GM23338 (cell line): ENCODE data around the gene RNU1-1. TPM values are rescaled to one million over a fixed set of nuclear protein-coding genes. Genes with fewer than 3 reads are reported as not detected.
"Not testable (repeated sequence)": the region's sequence is repeated elsewhere in the genome, so short reads cannot be mapped to it uniquely, and the experiment has no call there.

Experiments used
- ATAC-seq: fragments of 200-7000 bp; cut with Tn5 transposase; 3 replicates; pipeline ENCODE4 v1.9.1; 2020
- DNase-seq: peaks from one replicate; pipeline ENCODE4 v3.0.0-alpha.2; 2015; ENCODE audit warnings: low spot score
- H2AFZ ChIP-seq: fragments of 200-600 bp; sonication (generic); 2 replicates; pipeline ENCODE4 v1.8.0; 2016; ENCODE audit warnings: antibody characterized with exemption, mild to moderate bottlenecking, moderate library complexity
- H3F3A ChIP-seq: fragments of 200-600 bp; sonication (generic); replicated peaks from 2 replicates; pipeline ENCODE4 v1.8.0; 2017; ENCODE audit warnings: antibody characterized with exemption, mixed run types, low read depth
- H3K27ac ChIP-seq: fragments of 200-600 bp; sonication (generic); 2 replicates; pipeline ENCODE4 v1.6.1; 2016; ENCODE audit warnings: low read depth
- H3K27me3 ChIP-seq: fragments of 200-600 bp; sonication (generic); 2 replicates; pipeline ENCODE4 v1.8.0; 2016; ENCODE audit warnings: mild to moderate bottlenecking, mixed run types, moderate library complexity; ENCODE audit not compliant: insufficient read depth
- H3K36me3 ChIP-seq: fragments of 200-600 bp; sonication (generic); 2 replicates; pipeline ENCODE4 v1.8.0; 2016; ENCODE audit warnings: mild to moderate bottlenecking; ENCODE audit not compliant: insufficient read depth
- H3K4me1 ChIP-seq: fragments of 200-600 bp; sonication (generic); 2 replicates; pipeline ENCODE4 v1.8.0; 2016; ENCODE audit warnings: mild to moderate bottlenecking, moderate library complexity; ENCODE audit not compliant: insufficient read depth
- H3K4me2 ChIP-seq: fragments of 200-600 bp; sonication (generic); 2 replicates; pipeline ENCODE4 v1.7.1; 2017; ENCODE audit warnings: mixed run types
- H3K4me3 ChIP-seq: fragments of 200-600 bp; sonication (generic); 2 replicates; pipeline ENCODE4 v1.6.1; 2016; ENCODE audit warnings: mixed run types
- H3K79me2 ChIP-seq: fragments of 200-600 bp; sonication (generic); replicated peaks from 2 replicates; pipeline ENCODE4 v1.8.0; 2017; ENCODE audit warnings: mild to moderate bottlenecking; ENCODE audit not compliant: insufficient read depth
- H3K9me2 ChIP-seq: fragments of 200-600 bp; sonication (generic); 2 replicates; pipeline ENCODE4 v1.8.0; 2017; ENCODE audit not compliant: insufficient read depth
- H4K20me1 ChIP-seq: fragments of 200-600 bp; sonication (generic); replicated peaks from 2 replicates; pipeline ENCODE4 v1.8.0; 2017; ENCODE audit warnings: mild to moderate bottlenecking; ENCODE audit not compliant: insufficient read depth
- H3K27ac Mint-ChIP-seq: 2 replicates; pipeline ENCODE4 v1.8.0; 2020; ENCODE audit warnings: inconsistent platforms, mild to moderate bottlenecking, moderate library complexity, mixed read lengths
- H3K27me3 Mint-ChIP-seq: 3 replicates; pipeline ENCODE4 v1.8.0; 2022; ENCODE audit warnings: low read depth, mild to moderate bottlenecking, moderate library complexity, mixed read lengths, inconsistent platforms; ENCODE audit not compliant: insufficient read depth, poor library complexity
- H3K36me3 Mint-ChIP-seq: 3 replicates; pipeline ENCODE4 v1.8.0; 2021; ENCODE audit warnings: low read depth, mild to moderate bottlenecking, inconsistent platforms, moderate library complexity, mixed read lengths
- H3K4me1 Mint-ChIP-seq: 3 replicates; pipeline ENCODE4 v1.8.0; 2020; ENCODE audit warnings: mild to moderate bottlenecking, inconsistent platforms, mixed read lengths
- H3K4me3 Mint-ChIP-seq: 3 replicates; pipeline ENCODE4 v1.8.0; 2021; ENCODE audit warnings: moderate library complexity, mild to moderate bottlenecking, inconsistent platforms, mixed read lengths
- H3K9me3 Mint-ChIP-seq: 3 replicates; pipeline ENCODE4 v1.8.0; 2020; ENCODE audit warnings: moderate library complexity, mild to moderate bottlenecking, inconsistent platforms, mixed read lengths
- POLR2AphosphoS5 ChIP-seq: IDR thresholded peaks from 2 replicates; pipeline ENCODE4 v1.6.1; 2016; ENCODE audit warnings: antibody characterized with exemption, low read depth
- polyA plus RNA-seq: library from polyadenylated mRNA; unstranded; fragments of >200 nt; fragmentation: Nextera tagmentation; extraction: Ambion mirVana; gene quantifications from 2 replicates; pipeline ENCODE4 v1.2.1, GENCODE V29; 2016
- total RNA-seq: library from RNA; depleted of rRNA; stranded (reverse); fragments of >200 nt; shearing (Covaris generic); gene quantifications from 2 replicates; pipeline ENCODE4 v1.2.3, GENCODE V29; 2014
- TF ChIP-seq, protein P1 (sequence below), 2 experiments: fragments of 200-600 bp in 1 of 2; sonication (generic) in 1 of 2; conservative IDR thresholded peaks; 2 replicates each; pipeline versions ENCODE4 v1.5.1 to v1.6.1; 2016 to 2017; ENCODE audit warnings: antibody characterized with exemption in 2 of 2, low read depth in 2 of 2, mild to moderate bottlenecking in 2 of 2, moderate library complexity in 1 of 2

RNU1-1 gene
- total and polyA plus RNA-seq, 2 experiments from 2014 or later = not detected

GRCh38 chr1:16520435-16521287, 6.6 kb upstream of the RNU1-1 start:
- not testable (repeated sequence) for H3K9me3 Mint-ChIP-seq, H3K9me2 ChIP-seq, H3K4me1 Mint-ChIP-seq, H3K36me3 ChIP-seq, H3K79me2 ChIP-seq, H3K4me1 ChIP-seq, H3K27ac ChIP-seq, H3F3A ChIP-seq, H3K36me3 Mint-ChIP-seq, H4K20me1 ChIP-seq
- Mint-ChIP-seq H3K27ac (peak overlapping the region; percentile 47; the same call in 1 of the 2 replicates), H3K27me3 (peaks cover 15% of the 10 kb centered on the region), H3K4me3 (peak overlapping the region; percentile 84)
- H3K27me3 ChIP-seq = peaks cover 16% of the 10 kb centered on the region
- peak overlapping the region; percentile 94 for H2AFZ ChIP-seq
- TF ChIP-seq POLR2AphosphoS5 = peak; percentile 48; the same call in 1 of the 2 replicates
- TF ChIP-seq, protein P1, sequence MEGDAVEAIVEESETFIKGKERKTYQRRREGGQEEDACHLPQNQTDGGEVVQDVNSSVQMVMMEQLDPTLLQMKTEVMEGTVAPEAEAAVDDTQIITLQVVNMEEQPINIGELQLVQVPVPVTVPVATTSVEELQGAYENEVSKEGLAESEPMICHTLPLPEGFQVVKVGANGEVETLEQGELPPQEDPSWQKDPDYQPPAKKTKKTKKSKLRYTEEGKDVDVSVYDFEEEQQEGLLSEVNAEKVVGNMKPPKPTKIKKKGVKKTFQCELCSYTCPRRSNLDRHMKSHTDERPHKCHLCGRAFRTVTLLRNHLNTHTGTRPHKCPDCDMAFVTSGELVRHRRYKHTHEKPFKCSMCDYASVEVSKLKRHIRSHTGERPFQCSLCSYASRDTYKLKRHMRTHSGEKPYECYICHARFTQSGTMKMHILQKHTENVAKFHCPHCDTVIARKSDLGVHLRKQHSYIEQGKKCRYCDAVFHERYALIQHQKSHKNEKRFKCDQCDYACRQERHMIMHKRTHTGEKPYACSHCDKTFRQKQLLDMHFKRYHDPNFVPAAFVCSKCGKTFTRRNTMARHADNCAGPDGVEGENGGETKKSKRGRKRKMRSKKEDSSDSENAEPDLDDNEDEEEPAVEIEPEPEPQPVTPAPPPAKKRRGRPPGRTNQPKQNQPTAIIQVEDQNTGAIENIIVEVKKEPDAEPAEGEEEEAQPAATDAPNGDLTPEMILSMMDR (conservative IDR thresholded peaks at IDR 0.05; ENCODE audit: low read depth in 2 of 2) = 0 out of 4 replicates have a peak, but pooled peaks of 1 of the 2 experiments have one; percentile 18
- H3K4me3 ChIP-seq = peak overlapping the region; percentile 92
- DNase-seq (peak; percentile 80), ATAC-seq (peak; percentile 93)
- H3K4me2 ChIP-seq = peak overlapping the region; percentile 92

DNA sequence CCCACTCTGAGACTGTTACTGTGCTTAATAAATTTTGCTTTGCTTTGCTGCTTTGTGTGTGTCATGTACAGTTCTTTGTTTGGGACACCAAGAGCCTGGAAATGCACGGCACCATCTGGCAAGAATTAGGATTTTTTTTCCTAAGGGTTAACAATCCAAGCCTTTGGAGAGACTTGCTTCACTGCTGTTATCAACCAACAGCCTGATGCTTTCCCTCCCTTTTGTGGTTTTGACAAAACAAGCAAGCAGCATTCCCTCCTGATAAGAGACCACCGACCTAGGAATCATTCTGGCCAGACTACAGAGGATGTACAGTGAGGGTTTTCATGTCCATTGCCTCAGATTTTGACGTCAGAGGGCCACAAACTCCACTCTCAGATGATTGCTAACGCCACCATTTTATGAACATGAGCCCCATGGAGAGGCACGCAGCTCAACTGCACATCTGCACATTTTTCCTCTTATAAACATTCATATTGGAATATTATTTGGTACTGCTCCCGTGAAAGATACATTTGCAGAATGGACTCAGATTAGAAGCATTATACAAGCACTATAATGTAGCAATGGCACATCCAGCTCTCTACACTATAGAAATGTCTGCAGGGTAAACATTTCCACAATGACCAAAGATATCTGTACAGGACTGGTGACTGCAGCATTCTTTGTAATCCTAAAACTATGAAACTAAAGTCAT, 5.3 kb upstream of the RNU1-1 start:
- H3K9me3 Mint-ChIP-seq, H3K4me1 Mint-ChIP-seq, H3K36me3 ChIP-seq, H4K20me1 ChIP-seq, H3K79me2 ChIP-seq, H3K9me2 ChIP-seq, H3F3A ChIP-seq, H3K36me3 Mint-ChIP-seq, H3K27ac ChIP-seq, H3K4me3 ChIP-seq, DNase-seq, H3K4me2 ChIP-seq, H3K4me3 Mint-ChIP-seq, ATAC-seq, H3K27ac Mint-ChIP-seq, H3K4me1 ChIP-seq, H2AFZ ChIP-seq: not testable (repeated sequence)
- H3K27me3 ChIP-seq = peaks cover 16% of the 10 kb centered on the region
- H3K27me3 Mint-ChIP-seq = peaks cover 15% of the 10 kb centered on the region

GRCh38 chr1:16518913-16519254, 4.8 kb upstream of the RNU1-1 start:
- H3K9me3 Mint-ChIP-seq, H3K36me3 Mint-ChIP-seq, H3K27ac Mint-ChIP-seq, H3K4me1 ChIP-seq, H4K20me1 ChIP-seq, H3K9me2 ChIP-seq, H3K36me3 ChIP-seq, H3K79me2 ChIP-seq, H3K4me3 ChIP-seq, H3K4me2 ChIP-seq, H3F3A ChIP-seq, H3K4me3 Mint-ChIP-seq, H2AFZ ChIP-seq, ATAC-seq, DNase-seq, H3K27ac ChIP-seq, H3K4me1 Mint-ChIP-seq: not testable (repeated sequence)
- H3K27me3 Mint-ChIP-seq = peaks cover 15% of the 10 kb centered on the region
- peaks cover 16% of the 10 kb centered on the region for H3K27me3 ChIP-seq

GRCh38 chr1:16516694-16517410, 2.8 kb upstream of the RNU1-1 start:
- not testable (repeated sequence) for H3K27me3 ChIP-seq, H3K4me2 ChIP-seq, DNase-seq, H3F3A ChIP-seq, H3K36me3 Mint-ChIP-seq, H3K27ac Mint-ChIP-seq, H3K36me3 ChIP-seq, H3K4me3 ChIP-seq, H3K9me3 Mint-ChIP-seq, H3K9me2 ChIP-seq, H3K4me1 Mint-ChIP-seq, H2AFZ ChIP-seq, H3K79me2 ChIP-seq, H4K20me1 ChIP-seq, ATAC-seq, H3K4me1 ChIP-seq, H3K27ac ChIP-seq, H3K4me3 Mint-ChIP-seq
- H3K27me3 Mint-ChIP-seq = peaks cover 13% of the 10 kb centered on the region
